Stimulated activated CD4-positive, alpha-beta T cell treated with anti-CD3 and anti-CD28 coated beads, Interleukin-4, amount 100 ng/mL, for 4 hours (primary cell): ENCODE measurements around the gene VGLL1.
A peak's percentile ranks its signal among the peaks of the same experiment; 100 is the strongest.

Source experiments
- DNase-seq, 2 experiments: peaks; one replicate each; pipeline ENCODE4 v3.0.0-alpha.2; 2020

Gene VGLL1, protein sequence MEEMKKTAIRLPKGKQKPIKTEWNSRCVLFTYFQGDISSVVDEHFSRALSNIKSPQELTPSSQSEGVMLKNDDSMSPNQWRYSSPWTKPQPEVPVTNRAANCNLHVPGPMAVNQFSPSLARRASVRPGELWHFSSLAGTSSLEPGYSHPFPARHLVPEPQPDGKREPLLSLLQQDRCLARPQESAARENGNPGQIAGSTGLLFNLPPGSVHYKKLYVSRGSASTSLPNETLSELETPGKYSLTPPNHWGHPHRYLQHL

DNA sequence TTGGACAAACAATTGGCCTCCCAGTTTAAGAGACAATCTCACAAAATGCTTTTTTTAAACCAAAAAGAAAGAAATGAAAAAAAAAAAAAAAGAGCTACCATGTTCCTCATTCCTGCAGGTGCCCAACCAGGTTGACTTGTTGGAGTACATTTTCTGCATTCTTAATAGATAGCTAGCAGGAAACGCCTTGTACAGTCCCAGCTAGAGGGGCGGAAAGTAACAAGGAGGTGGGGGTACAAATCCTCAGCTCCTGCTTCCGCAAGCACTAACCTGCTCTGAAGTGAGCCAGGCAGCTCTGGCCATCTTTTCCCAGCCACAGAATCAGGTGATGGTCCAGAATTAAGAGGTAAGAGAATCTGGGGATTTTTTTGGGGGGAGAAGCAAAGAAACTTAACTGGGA lies at the start of gene VGLL1:
Gene VGLL1, plus strand, starts transcription at position 265 of the 400 bp plus-strand sequence. CDS start 3,806 bp downstream, outside the sequence.
- no peak for DNase-seq

DNA sequence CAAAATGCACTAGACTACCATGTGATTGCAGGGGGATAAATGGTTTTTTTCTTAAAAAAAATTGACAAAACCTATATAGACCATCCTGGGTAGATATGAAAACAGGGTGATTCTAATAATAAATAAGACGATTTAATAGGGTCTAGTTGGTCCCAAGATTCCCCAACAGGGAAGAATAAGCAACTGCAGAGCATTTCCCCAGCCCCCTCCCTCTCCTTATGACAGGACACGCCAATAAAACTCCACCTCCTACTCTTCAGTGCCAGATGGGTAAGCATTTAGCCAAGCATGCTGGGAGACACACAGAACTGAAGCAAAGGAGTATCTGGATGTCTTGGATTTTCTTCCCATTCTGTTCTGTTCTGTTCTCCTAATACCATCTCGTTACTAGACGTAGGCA lies 44.4 kb upstream of the VGLL1 start, which contains the start of gene BRS3:
Gene BRS3, plus strand, starts transcription at position 301 of the 400 bp plus-strand sequence. CDS start 168 bp downstream, outside the sequence.
- no peak for DNase-seq

DNA sequence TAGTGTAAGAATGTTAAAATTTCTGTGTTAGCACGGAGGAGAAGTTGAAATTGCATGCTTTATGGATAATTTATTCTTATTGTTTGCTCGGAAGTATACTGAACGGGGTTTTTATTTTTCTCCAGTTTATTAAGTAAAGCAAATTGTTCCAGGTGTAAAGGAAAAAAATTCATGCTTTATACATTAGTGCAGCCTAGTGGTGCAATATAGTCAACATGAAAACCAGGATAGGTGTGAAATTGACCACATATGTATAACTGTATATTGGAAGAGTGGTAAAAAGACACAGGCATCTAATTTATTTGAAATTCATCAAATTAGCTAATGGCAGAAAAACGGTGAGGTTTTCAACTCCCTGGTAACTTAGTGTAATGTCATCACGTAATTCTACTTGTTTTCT lies 43.3 kb upstream of the VGLL1 start:
- DNase-seq: no peak

DNA sequence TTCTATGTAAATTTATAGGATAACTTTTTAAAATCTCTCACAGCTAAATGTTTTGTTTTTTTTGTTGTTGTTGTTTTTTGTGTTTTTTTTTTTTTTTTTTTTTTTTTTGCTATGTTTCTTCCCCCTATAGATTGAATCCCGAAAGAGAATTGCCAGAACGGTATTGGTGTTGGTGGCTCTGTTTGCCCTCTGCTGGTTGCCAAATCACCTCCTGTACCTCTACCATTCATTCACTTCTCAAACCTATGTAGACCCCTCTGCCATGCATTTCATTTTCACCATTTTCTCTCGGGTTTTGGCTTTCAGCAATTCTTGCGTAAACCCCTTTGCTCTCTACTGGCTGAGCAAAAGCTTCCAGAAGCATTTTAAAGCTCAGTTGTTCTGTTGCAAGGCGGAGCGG lies 40.2 kb upstream of the VGLL1 start:
- no peak for DNase-seq

DNA sequence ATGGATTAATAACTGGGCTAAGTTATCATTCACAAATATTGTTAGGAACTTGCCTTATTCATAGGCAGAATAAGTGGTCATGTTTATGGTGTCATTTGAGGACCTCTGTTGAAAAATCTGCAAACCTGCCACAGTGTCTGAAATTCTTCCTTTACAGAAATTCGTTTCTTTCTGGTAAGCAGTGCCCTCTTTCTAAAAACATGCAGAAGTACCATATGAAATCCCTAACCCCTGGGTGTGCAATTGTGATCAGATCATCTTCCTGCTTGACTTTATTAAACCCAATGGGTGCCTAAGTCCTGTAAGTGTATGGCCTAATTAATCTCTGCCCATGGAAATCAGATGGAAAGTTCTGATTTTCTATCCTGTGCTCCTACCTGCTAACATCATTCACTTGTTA lies 39.0 kb upstream of the VGLL1 start:
- no peak for DNase-seq

DNA sequence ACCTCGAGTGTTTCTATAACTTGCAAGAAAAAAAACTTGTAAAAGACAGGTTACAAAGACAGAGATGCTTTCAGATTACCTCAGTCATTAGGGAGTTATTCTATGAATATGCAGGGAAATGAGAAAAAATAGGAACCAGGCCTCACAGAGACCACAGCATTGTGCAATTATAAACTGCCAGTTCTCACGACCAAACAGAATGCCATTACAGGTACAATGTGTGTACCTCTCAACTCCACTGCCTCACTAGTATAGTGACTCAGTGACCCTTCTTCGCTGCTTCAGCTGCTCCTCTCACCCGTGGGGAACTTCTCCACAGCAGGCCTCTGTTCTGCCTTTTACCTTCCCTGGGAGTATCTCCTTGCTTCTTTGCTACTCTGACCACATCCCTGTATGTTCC lies 37.0 kb upstream of the VGLL1 start:
- no peak for DNase-seq

DNA sequence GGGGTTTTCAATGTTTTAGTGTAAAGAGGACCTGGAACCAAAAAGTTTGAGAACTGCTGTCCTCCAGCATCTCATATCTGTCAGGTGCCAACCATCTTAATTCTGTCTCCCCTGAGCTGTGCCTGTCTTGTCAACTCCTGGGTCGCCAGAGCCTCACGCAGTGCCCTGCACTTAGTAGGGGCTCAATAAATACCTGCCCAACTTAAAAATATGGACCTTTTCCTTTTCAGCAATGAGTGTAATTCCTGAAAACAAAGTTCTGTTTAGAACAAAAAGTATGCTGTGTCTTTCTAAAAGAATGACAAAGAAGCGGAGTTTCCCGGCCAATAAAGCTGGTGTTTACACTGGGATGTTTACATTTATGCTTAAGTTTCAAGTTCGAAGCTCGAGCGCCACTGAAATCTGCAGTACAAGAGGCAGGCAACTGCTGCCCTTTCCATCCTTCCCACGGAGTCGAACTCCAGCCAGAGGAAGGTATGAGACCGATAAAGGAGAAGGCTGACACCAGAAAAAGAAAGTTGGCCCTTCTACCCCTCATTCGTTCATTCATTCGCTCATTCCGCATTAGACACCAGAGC lies 35.7 kb upstream of the VGLL1 start:
- no peak for DNase-seq

DNA sequence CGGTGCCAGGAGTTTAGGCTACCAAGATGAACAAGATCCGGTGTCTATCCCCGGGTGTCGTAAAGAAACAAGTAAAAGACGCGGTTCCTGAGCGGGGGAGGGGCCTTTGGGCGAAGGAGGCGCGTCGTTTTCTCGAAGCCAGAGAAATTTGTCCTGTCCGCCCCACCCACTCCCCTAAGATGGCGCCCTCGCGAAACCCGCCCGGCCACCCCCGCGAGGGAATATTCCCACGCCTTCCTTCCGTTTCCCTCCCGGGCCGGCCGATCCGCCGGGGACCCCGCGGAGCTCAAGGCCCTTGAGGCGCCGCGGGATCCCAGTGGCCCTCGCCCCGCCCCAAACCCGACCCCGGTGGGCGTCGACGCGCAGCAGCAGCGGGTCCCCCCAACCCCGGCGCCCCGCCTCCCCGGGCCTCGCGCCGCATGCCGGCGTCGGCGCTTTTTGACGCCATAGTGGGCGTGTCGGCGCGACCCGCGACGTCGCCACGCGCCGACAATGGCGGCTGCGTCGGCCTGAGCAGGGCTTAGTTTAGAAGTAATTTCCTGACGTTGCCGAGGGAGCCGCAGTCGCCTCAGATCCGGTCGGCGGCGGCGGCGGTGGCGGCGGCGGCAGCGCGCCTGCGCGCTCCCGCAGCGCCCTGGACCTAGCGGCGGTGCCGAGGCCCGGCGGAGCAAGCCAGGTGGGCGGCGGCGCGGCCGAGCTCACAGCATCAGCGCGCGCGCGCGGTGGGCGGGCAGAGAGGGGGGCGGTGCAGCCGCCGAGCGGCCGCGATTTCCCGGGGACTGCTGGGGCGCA lies 35.1 kb upstream of the VGLL1 start:
- peak; percentile 77 to 83 for DNase-seq

DNA sequence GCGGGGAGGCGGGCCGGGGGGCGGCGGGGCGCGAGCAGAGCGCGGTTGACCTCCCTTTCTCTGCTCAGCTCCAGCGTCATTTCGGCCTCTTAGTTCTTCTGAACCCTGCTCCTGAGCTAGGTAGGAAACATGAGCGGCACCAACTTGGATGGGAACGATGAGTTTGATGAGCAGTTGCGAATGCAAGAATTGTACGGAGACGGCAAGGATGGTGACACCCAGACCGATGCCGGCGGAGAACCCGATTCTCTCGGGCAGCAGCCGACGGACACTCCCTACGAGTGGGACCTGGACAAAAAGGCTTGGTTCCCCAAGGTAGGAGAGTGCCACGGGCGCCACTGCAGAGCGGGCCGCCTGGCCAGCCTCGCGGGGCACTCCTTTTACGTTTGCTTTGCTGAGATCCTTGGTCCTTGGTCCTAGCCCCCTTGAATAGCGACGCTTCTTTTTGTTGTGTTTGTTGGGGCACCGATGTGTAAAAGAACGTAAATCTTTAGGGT lies 34.4 kb upstream of the VGLL1 start, which contains the start of gene HTATSF1:
Gene HTATSF1, plus strand, starts transcription at position 37 of the 497 bp plus-strand sequence. Its CDS starts 93 bp downstream, at position 130.
- DNase-seq: no peak

DNA sequence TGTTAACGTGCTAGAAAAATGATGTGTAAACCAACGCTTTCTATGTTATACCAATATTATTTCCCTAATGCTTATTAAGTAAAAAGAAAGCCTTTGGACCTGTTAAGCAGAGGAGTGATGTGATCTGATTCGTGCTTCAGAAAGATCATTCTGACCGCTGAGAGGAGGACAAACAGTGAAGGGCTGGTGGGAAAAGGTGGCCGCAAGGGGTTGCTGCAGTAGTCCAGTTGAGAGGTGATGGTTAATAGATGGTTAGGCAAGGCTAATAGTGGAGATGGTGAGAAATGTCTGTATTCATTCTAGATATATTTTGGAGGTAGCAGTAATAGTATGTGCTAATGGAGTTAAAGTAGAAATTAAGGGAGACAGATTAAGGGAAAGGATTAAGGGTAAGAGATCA lies 12.9 kb upstream of the VGLL1 start:
- DNase-seq: no peak

DNA sequence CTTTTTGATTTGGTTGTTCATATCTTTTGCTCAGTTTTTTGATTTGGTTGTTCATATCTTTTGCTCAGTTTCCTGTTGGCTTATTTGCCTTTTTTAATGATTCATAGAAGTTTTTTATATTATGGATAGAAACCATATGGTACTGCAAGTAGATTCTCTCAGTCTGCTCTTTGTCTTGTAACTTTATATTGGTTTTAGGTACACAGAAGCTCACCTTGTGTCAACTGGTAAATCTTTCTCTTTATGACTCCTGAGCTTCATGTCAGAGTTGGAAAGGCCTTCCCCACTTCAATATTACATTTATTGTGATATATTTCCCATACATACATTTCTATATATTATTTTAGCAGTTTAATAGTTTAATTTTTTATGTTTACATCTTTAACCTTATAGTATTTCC lies 8.2 kb upstream of the VGLL1 start:
- no peak for DNase-seq

DNA sequence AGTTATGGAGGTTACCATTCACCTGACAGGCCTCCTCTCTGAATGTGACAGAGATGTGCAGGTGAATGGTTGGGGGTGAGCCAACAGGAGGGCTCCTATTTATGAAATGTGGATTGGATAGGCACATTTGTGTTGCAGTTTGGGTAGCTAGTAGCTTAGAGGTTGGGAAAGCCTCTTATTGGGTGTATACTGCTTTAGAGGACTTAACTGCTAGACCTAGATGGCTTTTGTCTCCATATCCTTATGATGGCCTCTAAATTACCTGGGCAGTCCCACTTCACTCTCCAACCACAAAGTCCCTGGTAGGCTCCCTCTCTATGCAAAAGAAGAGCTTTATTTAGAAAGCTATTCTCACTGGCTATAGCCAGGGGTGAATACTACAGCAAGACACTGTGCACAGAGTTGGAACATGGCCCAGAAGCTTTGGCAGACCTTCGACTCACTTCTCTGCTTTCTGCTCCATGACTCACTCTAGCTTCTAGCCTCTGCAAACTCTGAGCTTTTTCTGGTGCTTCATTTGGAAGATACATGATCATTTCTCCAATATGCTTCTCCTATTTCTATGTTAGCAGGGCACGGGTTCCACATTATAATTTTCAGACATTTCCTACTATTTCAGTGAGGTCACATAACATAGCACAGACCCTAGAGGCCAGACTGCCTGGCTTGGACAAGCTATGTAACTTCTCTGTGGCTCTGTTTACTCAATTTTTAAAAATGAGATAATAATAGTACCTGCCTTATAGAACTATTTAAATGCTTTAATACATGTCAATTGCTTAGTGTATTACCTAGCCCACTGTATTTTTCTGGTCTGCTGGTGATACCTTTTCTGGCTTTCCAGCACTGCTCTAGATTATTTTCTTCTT lies 6.0 kb upstream of the VGLL1 start:
- DNase-seq: no peak

DNA sequence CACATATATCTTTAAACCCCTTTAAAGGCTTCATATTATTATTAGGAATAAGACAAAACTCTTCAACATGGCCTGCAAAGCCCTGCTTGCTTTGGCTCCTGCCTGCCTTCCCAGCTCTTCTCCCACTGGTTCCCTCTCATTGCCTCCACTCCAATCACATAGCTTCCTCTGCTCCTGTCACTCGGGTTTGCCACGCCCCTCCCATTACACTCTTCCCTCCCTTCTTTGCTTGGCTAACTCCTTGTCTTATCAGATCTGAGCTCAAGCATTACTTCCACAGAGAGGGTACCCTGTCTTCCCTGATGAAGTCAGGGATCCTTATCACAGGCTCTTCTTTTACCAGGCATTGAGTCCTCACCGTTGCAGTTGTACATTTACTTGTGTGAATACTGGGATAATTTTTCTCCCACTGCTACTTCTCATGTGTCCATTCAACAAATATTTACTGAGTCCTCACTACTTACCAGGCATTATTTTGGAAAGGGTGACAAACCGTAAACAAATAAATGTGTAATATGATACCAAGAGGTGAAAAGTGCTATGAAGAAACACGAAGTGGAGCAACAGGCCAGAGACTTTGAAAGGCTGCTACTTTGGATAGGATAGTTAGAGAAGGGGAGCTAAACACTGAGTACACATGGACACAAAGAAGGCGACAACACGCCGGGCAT lies 3.2 kb upstream of the VGLL1 start:
- DNase-seq: no peak

DNA sequence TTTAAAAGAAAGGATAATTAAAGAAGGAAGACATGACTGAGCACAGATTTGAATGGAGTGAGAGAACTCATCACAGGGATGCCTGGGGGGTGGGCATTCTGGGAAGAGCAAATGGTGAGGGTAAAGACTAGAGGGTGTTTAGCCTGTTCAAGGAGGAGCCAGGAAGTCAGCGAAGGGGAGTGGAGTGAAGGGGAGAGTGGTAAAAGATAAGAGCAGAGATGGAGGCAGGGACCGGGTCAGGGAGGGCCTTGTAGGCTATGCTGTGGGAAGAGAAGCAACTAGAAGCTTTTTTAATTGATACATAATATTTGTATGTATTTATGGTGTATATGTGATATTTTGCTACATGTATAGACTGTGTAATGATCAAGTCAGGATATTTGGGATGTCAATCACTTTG lies 2.2 kb upstream of the VGLL1 start:
- DNase-seq: no peak

DNA sequence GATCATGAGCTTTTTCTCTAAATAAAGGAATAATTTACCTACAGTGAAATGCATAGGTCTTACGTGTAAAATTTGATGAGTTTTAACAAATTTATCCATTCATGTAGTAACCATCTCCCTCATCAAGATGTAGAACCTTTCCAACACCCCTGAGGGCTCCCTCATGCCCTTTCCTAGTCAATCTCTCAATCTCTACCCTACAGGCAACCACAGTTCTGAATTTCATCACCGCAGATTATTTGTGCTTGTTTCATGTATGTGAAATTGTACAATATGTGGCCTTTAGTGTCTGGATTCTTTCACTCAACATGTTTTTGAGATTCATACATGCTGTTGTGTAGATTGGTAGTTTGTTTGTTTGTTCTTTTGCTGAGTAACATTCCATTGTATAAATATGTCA lies 2.1 kb downstream of the VGLL1 start:
- no peak for DNase-seq

DNA sequence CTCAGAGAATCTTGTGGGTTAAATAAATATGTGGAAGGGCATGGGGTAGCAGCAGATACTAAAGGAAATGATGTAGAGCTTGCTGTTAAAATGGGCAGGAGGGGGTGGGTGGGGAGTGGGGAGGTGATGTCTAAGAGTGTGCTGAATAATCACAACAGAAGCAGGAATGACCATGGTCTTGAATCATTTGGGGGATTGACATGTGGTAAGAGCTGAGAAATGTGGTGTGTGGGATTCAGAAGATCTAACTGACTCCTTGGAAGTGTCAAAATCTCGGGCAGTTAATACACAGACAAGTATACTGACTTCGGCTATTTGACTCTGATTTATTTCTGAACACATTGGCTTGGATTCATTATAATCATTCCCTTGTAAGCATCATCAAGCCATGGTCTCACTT lies 6.8 kb downstream of the VGLL1 start:
- no peak for DNase-seq

DNA sequence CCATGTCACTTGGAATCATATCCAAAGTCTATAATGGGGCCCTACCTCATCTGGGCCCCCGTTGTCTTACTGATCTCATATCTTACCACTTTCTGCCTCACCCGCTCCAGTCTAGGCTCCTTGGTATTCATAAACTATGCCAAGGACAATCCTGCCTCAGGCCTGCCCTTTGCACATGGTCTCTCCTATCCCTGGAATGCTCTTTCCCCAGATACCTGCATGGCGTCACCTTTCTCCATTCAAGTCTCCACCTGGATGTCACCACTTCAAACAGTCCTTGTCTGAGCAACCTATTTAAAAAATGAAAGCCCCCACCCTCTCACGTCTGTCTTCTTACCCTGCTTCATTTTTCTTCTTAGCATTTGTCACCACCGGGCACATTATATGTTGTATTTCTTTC lies 8.2 kb downstream of the VGLL1 start:
- no peak for DNase-seq

DNA sequence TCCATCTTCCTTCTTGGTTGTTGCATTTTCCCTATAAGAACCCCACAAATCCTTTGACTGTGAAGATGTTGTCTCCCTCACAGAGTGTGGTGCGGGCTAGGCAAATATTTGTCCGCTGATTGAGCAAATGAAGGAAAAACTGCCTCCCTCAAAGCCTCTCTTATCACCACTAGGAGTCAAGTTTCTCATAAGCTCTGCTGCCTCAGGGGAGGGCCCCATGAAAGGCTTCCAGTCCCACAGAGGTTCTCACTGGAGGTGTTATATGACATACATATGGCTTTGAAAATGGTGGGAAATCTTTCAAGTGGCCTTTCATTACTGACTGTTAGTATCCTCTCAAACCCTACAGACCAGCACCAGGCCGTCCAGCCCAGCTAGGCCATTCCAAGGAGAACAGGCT lies 9.3 kb downstream of the VGLL1 start:
- DNase-seq: no peak

DNA sequence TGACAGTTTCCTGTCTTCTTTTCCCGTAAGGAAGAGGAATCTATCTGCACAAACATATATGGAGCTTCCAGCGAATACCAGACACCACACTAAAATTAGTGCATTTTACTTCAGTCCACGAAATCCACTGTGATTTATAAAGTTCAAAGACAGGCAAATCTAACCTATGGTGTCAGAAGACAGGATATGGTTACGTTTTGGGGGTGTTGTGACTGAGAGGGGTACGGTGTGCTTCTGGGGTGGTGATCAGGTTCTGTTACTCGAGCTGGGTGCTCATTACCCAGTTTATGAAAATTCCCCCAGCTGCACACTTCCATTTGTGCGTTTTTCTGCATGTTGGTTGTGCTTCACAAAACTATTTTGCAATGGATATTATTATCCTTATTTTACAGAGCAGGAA lies 10.3 kb downstream of the VGLL1 start:
- no peak for DNase-seq

DNA sequence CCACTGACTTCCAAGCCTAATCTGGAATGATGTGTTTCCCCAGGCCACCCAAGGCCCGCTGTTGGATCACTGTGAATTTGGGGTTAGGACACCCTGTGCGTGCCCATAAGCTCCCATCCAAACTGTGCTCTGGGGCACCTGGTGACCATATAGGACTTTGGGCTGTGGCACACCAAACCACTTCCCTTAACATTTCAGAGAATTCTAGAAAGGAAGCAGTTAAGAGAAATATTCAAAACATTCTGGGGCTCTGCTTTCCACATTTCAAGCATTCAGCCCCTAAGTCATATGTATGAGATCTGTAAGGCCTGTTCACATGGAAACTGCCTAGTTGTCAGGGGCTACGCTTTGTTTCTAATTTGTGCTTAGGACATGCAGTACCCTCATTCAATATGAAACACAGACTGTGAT lies 14.4 kb downstream of the VGLL1 start:
- DNase-seq: no peak

DNA sequence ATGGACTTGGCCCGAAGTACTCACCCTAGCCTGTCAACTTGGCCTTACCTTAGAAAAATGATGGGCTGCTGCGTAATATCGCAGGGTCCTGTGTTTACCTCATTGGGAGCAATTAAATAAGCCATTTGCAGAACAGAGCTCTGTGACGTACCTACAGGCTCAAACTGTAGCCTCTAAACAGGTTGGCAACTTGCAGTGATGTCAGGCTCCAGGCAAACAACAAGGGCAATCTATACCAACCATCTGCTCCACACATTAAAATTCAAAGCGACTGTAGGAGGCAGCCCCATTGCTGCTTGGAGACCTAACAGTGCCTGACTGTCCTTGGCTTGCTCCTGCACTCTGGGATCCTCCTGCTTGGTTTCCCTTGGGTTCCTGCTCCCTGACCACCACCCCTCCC lies 17.2 kb downstream of the VGLL1 start:
- no peak for DNase-seq

DNA sequence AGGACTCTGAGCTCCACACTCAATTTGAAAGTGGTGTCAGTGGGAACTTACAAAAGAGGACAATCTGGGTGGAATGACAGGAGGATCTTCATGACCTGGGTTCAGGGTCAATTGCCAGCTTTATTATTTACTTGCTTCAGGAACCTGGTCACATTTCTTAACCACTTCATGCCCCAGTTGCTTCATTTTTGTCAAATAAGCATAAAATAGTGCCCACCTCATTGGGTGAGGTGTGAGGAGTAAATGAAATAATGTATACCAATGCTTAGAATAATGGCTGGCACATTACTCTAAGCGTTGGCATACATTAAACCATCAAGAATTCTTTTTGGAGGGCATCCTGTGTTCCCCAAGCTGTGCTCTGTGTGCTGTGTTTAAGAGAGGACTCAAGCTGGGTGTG lies 19.4 kb downstream of the VGLL1 start:
- DNase-seq: no peak
